Hippocampal formation (tissue), 2 donors: ENCODE results near the gene PTGR3.
A peak's percentile ranks its signal among the peaks of the same experiment; 100 is the strongest.

Experiments
- DNase-seq, 2 donors: peaks; one replicate each; lab custom pipeline; 2025; lab: John Stamatoyannopoulos, UW

PTGR3 gene

GRCh38 chr18:75234901-75235300 lies 26.0 kb upstream of the PTGR3 start:
- no peak for DNase-seq

DNA sequence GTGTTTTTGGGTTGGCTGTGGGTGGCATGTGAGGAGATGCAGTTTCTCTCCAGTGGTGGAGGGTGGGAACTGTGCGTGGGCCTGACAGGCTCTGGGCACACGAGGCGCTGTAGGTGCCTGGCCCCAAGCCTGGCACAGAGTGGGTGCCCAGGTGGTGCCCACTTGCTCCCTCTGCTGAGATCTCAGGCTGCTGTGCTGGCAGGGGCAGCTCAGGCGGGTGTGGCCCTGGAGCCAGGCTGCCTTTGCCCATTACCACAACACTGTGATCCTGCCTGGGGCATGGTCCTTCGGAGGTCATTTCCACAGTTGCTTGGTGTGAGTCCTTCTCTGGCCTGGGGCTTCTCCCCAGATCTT lies 22.1 kb upstream of the PTGR3 start:
- DNase-seq = no peak

GRCh38 chr18:75230163-75231052 lies 21.5 kb upstream of the PTGR3 start:
- DNase-seq = no peak

GRCh38 chr18:75229437-75229836 lies 20.5 kb upstream of the PTGR3 start:
- no peak for DNase-seq

- no peak for DNase-seq
These were observed 20.0 kb upstream of the PTGR3 start for GRCh38 chr18:75228967-75229366.

- DNase-seq = no peak
These were observed 18.8 kb upstream of the PTGR3 start for GRCh38 chr18:75227535-75228296.

DNA sequence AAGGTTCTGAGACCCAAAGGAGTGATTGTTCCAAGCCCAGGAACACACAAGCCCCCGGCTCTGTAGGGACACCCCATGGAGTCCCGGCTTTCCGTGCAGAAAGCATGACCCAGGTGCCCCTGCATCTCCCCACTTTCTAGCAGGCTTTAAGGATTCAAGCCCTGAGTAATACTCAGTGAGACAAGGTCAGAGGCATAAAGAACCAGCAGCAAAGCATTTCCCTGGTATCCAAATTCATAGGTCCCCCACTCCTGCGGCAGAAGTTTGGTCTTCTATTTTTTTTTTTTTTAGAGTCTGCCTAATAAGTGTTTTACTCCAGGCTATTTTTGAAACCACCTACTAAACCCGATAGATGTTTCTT lies 18.0 kb upstream of the PTGR3 start:
- no peak for DNase-seq

DNA sequence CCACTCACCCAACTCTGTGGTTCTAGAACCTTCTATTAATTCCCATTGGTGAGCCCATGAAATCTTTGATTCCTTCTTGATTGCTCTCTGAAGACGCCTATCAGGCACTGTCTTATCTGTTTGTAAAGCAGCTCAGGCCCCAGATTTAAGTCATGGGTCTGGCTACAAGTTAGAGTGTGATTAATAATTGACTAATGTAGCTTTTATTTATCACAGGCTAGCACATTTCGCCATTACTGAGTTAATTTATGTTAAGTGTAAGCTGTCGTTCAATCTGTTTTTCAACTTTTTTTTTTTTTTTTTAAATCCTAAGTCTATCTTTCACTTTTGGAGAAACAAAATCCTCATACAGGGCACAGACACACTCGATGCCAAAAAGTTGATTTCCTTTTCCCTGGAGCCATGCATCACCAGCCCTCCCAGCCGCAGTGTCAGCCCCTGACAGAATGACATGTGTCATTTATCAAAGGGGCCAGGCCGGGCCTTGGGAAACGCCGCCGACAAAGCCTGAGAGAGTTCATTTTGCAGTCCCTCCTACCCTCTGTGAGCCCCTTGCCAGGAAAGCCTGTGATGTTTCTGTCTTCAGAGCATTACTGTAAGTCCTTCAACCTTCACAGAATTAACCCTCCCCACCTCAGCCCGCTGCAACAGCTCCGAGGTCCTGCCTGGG lies 17.5 kb upstream of the PTGR3 start:
- DNase-seq = no peak

DNA sequence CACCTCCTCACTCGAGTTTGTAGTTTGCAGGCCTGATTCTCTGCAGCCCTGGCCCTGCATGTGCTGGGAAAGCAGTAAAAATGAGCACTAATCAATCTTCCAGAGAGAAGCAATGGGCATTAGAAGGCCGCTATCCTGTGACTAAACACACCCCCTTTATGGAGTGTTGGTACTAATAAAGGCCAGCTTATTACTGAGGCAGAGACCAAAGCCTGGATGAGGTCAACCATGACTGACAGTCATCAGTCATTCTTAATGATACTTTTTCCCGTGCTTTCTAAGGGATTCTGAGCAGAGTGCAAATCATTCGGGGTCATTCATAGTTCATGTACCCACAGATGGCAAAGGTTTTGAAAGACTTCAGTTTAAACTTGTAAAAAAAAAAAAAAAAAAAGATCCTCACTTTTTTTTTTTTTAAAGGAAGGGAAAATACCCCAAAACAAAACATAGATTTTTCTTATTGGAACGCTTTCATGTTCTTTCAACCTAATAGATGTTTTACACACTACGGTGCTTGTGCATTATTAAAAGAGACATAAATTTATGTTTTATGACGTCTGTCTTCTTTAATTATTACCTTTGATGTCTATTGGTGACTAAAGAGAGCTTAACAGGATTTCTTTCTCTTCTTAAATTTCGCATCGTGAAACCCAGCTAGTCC lies 14.9 kb upstream of the PTGR3 start:
- no peak for DNase-seq

DNA sequence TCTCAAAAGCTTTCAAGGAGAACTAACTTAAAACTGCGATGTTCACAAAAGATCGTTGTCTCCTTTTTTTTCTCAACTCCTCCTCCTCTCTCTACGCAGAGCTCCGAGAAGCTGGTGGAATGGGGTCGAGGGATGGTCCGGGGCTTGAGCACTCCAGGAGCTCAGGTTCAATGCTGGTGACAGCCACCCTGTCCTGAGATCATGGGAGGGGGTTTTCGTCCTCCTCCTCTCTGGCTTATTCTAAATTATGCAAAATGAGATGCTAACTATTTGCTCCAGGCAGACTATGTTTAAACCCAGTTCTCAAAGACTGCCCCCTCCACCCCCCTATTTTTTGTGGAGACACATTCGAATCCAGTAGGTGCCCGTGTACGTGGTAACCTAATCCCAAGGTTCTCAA lies 13.5 kb upstream of the PTGR3 start:
- no peak for DNase-seq

DNA sequence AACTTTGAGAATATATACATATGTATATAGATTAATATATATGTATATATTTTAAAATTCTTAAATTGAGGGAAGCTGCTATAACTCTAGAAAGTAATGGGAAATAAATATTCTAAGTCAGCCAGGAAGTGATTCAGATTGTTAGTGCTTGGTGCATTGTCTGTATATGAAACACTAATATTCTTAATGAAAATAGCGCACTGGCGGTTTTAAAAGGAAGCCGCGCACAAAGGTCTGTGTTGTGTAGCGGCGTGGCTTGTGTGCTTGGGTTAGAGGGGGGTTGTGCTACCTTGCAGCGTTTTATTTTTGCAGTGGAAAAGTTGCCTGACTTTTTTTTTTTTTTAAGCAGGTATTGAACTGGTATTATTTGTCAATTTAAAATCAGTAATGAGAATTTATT lies 13.0 kb upstream of the PTGR3 start:
- DNase-seq = no peak

GRCh38 chr18:75221397-75221796 lies 12.5 kb upstream of the PTGR3 start:
- no peak for DNase-seq

- peak; percentile 23 to 30 for DNase-seq
These were observed 11.8 kb upstream of the PTGR3 start for GRCh38 chr18:75220551-75221355.

DNA sequence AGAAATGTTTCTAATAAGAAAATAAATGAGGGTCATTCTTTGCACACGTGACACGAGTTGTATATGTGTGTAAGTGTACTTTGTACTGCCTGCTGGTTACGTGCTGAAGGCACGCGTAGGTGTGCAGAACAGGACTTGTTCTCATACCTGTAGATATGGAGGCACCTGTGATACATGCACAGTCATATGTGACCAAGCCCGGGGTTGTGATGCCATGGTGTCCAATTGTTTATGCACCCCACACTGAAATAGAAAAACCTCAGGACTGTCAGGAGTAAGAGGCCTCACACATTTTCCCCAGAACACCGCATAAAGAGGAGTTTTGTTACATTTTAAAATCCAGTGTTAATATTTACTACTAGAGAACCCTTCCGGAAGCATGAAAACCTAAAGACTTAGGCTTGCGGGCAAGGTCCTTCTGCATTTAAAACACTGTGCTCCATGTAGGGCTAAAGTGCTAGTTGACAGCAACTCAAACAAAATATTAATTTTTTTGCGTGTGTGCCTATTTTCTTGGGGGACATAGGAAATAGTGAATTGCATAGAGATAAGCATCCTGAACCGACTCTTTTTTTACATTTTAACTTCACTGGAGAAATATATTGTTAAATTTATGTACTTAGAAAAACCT lies 10.9 kb upstream of the PTGR3 start:
- no peak for DNase-seq

DNA sequence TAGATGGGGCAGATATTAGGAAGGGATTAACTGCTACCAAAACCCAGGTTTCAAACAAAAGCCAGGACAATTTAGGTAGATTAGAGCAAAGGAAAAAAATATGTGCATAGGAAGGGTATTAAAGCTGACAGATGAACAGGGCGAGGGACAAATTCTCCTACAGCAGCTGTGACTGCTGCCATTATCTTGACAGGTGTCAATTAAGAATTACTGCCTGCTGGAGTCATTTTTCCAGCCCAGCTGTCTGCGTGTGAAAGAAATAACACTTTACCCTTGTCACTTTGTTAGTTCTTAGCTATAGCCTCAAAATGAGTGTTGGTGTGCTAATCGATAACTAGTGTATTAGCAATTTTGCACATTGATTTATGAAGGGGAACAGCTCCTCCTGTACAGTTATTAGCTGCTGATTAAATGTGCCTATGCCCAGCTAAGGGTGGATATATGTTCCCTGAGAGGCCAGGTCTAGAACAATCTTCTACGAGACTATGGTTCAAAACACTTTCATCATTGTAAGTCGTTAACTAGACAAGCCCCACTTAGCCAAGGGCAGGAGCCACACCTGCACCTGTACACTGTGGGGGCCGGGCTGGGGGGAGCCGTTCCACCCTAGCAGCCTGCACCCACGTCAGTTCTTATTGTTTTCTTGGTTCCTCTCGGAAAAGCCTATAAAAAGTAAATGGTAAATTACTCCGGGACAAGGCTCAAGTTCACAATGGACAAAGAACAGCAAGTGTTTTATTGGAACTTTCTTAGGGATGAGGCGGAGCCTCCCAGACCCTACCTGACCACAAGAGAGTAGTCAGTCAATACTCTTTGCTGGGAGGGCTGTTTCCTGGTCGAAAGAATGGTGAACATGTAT lies 9.4 kb upstream of the PTGR3 start:
- no peak for DNase-seq

GRCh38 chr18:75216911-75217689 lies 8.2 kb upstream of the PTGR3 start:
- DNase-seq = no peak

- no peak for DNase-seq
These were observed 7.4 kb upstream of the PTGR3 start for GRCh38 chr18:75216212-75216910.

GRCh38 chr18:75215663-75216062 lies 6.7 kb upstream of the PTGR3 start:
- no peak for DNase-seq
